H1 (cell line): ENCODE data around the gene STXBP4.

ENCODE experiments used
- CEBPB ChIP-seq: IDR thresholded peaks from 2 replicates; pipeline ENCODE4 v1.6.1; 2012; ENCODE audit warnings: low read depth, low read length
- EP300 ChIP-seq, 2 experiments: IDR thresholded peaks; 1 replicate in 1 of 2; 2 replicates in 1 of 2; pipeline ENCODE4 v1.6.1; 2011 to 2012; ENCODE audit warnings: low read depth in 2 of 2, low read length in 2 of 2, mild to moderate bottlenecking in 2 of 2, borderline replicate concordance in 1 of 2, inconsistent platforms in 1 of 2, moderate library complexity in 1 of 2
- POLR2A ChIP-seq, 2 experiments: IDR thresholded peaks; 1 replicate in 1 of 2; 2 replicates in 1 of 2; pipeline ENCODE4 v1.6.1; 2011; ENCODE audit warnings: low read depth in 2 of 2, low read length in 2 of 2, mild to moderate bottlenecking in 2 of 2; ENCODE audit errors: control extremely low read depth in 1 of 2
- TEAD4 ChIP-seq: IDR thresholded peaks from 2 replicates; pipeline ENCODE4 v1.6.1; 2012; ENCODE audit warnings: low read depth, low read length, inconsistent platforms, mixed read lengths
- TF ChIP-seq, protein P1 (sequence below), 3 experiments: IDR thresholded peaks; 1 replicate in 2 of 3; 2 replicates in 1 of 3; pipeline versions ENCODE4 v1.5.1 to v1.6.1; 2011; ENCODE audit warnings: low read length in 3 of 3, mild to moderate bottlenecking in 3 of 3, inconsistent platforms in 2 of 3, low read depth in 1 of 3, moderate library complexity in 1 of 3; ENCODE audit not compliant: insufficient read depth in 1 of 3; ENCODE audit errors: control extremely low read depth in 1 of 3

DNA sequence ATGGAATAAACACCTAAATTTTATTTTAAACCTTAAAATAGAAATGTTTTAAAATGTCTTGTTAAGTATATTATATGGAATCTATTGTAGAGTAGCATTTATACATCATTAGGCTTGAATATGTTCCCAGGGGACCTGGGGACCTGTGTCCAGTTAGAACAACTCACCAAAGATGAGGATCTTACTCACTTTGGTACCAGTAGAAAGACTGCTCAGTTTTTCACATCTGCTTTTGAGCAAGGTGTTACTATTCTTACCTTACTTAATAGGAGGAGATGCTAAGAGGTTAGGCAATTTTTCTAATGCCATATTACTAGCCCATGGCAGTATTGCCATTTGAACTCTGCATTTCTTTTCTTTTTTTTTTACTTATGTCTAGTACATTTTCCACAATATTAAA, 14.7 kb downstream of the STXBP4 start:
- TF ChIP-seq, protein P1, sequence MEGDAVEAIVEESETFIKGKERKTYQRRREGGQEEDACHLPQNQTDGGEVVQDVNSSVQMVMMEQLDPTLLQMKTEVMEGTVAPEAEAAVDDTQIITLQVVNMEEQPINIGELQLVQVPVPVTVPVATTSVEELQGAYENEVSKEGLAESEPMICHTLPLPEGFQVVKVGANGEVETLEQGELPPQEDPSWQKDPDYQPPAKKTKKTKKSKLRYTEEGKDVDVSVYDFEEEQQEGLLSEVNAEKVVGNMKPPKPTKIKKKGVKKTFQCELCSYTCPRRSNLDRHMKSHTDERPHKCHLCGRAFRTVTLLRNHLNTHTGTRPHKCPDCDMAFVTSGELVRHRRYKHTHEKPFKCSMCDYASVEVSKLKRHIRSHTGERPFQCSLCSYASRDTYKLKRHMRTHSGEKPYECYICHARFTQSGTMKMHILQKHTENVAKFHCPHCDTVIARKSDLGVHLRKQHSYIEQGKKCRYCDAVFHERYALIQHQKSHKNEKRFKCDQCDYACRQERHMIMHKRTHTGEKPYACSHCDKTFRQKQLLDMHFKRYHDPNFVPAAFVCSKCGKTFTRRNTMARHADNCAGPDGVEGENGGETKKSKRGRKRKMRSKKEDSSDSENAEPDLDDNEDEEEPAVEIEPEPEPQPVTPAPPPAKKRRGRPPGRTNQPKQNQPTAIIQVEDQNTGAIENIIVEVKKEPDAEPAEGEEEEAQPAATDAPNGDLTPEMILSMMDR (IDR thresholded peaks at IDR 0.05; ENCODE audit: control extremely low read depth in 1 of 3, insufficient read depth in 1 of 3, low read depth in 1 of 3, low read length in 3 of 3), result no peak
- TF ChIP-seq POLR2A (IDR thresholded peaks at IDR 0.05; ENCODE audit: control extremely low read depth in 1 of 2, low read depth in 2 of 2, low read length in 2 of 2) (no peak), EP300 (IDR thresholded peaks at IDR 0.05; ENCODE audit: borderline replicate concordance in 1 of 2, low read depth in 2 of 2, low read length in 2 of 2) (no peak), TEAD4 (no peak), CEBPB (no peak)
